Fibroblast of upper back skin (primary cell): ENCODE measurements around the gene CNOT2.
"Not testable (repeated sequence)": the region's sequence is repeated elsewhere in the genome, so short reads cannot be mapped to it uniquely, and the experiment has no call there.

ENCODE experiments used
- DNase-seq: peaks from one replicate; pipeline ENCODE4 v3.0.0-alpha.2; 2013

CNOT2 gene

GRCh38 chr12:70252832-70253231 lies 9.6 kb downstream of the CNOT2 start:
- no peak for DNase-seq

DNA sequence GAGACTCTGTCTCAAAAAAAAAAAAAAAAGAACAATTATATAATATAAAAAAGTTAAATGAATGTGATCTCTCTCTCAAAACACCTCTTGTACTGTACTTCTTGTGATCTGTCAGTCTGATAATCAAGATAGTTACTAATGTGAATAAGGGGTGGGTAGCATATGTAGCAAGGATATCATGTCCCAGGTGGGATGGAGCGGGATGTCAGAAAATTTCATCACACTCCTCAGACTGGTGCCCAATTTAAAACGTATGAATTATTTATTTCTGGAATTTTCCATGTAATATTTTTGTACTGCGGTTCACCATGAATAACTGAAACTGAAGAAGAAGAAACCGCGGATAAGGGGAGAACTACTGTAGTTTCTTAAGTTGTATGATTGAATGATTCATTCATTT lies 11.0 kb downstream of the CNOT2 start:
- DNase-seq: no peak

DNA sequence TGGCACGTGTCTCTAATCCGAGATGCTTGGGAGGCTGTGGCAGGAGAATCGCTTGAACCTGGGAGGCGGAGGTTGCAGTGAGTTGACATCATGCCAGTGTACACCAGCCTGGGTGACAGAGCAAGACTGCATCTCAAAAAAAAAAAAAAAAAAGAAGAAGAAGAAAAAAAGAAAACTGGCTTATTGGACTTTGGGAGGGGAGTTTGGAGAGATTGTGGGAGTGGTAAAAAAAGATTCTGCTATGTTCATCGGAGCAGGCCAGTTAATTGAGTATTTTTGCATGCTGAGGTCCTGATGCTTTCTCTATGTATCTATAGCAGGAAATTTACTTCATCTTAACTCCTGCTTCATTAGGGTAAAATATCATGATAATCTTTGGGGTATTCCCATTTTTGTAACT lies 11.6 kb downstream of the CNOT2 start:
- no peak for DNase-seq

DNA sequence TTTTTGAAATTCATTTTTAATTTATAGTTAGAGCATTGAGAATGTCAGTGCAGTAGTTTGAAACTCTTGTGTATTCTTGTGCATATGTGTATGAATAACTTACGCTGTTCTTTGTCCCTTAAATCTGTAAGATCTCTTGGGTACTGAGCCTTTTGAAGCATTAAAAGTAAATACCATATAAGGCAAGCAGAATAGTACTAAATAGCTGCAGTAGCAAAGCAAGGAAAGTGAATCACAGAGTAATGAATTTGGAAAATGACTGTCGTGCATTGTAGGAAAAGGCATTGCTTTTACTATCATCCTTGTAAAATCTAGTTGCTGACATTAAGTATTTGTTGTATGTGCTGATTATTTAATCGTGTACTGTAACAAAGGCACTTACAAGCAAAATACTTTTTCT lies 12.1 kb downstream of the CNOT2 start:
- peak; percentile 66 for DNase-seq

GRCh38 chr12:70258605-70259403 lies 15.6 kb downstream of the CNOT2 start:
- no peak for DNase-seq

DNA sequence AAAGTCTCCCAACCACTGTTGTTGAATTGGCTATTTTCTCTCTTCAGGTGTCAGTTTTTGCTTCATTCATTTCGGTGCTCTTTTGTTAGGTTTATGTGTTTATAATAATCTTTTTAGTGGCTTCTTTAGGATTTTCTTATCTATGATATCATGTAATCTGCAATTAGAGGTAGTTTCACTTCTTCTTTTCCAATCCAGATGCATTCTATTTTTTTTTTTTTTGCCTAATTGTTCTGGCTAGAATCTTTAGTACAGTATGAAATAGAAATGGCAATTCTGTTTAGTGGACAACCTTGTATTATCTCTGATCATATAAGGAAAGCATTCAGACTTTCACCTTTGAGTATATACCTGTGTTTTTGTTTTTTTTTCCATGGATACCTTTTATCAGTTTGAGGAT lies 17.4 kb downstream of the CNOT2 start:
- no peak for DNase-seq

DNA sequence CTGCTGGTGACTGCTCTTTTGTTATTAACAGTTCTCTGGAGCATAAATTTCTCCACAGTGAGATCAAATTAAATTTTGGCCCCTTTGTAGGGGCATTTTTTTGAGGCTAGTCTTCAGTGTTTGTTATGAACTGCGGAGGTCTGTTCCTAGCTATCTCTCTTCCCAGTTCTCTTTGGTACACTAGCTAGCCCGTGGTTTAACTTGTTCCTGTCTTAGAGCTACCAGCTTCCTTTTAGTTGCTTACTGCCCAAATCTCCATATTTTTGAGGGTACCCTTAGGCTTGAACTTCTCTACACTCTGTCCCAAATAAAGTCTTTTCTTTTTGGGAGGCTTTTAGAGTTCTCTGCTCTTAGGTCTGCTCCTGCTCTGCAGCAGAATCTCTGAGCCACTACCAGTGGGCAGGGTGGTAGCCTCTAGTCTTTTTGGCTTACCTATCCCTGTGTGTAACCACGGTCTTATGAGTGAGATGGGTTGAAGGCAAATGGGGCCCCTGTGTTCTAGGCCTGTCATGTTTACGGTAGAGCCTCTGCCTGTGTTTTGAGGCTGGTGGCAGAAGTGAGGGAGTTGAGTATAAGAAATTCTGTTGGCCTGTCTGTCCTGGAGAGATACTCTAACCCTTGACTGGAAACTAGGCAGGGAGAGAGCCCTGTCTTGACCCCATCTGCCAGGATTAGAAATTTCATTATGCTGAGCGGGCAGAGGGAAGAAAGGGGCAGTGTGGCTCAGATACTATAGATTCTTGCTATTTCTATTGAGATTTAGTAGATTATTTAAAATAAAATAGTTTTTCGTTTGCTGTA lies 21.0 kb downstream of the CNOT2 start:
- DNase-seq: no peak

DNA sequence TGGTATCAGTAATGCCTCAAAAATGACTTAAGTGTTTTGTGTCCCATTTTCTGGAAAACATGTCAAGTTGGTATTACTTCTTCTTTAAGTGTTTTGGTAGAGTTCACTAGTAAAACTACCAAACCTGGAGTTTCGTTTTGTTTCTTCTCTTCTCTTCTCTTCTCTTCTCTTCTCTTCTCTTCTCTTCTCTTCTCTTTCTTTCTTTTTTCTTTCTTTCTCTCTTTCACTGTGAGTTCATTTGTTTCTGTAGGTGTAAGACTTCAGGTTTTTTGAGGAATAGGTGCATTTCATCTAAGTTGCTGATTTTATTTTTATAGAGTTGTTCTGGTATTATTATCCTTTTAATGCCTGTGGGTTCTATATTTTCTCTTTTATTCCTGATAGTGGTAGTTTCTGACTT lies 21.9 kb downstream of the CNOT2 start:
- DNase-seq: no peak

DNA sequence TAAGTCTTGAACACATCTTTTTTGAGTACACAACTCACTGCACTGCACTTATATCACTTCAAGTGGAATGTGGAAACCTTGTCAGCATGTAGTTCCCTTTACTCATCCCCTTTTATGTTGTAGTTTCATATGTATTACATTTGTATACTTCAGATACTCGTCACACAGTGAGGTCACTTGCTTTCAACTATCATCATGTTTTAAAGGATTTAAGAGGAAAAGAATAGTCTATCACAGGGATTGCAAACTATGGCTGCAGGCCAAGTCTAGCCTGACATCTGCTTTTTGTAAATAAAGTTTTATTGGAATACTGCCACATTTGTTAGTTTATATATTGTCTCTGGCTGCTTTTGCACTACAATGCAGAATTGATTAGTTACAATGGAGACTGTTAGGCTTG lies 24.3 kb downstream of the CNOT2 start:
- peak; percentile 67 for DNase-seq

DNA sequence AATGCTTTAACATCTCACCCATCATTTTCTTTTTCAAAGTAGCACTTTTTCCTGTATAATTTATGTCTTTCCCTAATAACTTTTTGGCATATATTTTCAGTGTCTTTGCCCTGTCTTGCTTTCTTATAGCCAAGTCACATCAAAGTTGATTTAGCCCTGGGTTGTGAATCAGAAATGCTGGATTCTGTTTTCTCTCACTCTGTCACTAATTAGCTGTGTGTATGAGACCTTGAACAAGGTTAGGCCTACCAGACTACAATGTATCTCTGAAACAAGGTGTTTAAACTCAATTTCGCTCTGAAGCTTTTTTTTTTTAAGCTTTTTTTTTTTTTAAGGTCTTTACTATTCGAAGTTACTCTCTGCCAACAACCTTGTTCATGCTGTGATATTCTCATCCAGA lies 25.7 kb downstream of the CNOT2 start:
- no peak for DNase-seq

- DNase-seq: no peak
Observed at GRCh38 chr12:70270108-70270507, 26.9 kb downstream of the CNOT2 start.

- no peak for DNase-seq
Observed at GRCh38 chr12:70271025-70271424, 27.8 kb downstream of the CNOT2 start.

- no peak for DNase-seq
Observed at GRCh38 chr12:70272510-70272909, 29.3 kb downstream of the CNOT2 start.

- no peak for DNase-seq
Observed at GRCh38 chr12:70275045-70275444, 31.8 kb downstream of the CNOT2 start.

- DNase-seq: no peak
Observed at GRCh38 chr12:70277973-70278372, 34.7 kb downstream of the CNOT2 start.

GRCh38 chr12:70278945-70279344 lies 35.7 kb downstream of the CNOT2 start:
- DNase-seq: no peak

DNA sequence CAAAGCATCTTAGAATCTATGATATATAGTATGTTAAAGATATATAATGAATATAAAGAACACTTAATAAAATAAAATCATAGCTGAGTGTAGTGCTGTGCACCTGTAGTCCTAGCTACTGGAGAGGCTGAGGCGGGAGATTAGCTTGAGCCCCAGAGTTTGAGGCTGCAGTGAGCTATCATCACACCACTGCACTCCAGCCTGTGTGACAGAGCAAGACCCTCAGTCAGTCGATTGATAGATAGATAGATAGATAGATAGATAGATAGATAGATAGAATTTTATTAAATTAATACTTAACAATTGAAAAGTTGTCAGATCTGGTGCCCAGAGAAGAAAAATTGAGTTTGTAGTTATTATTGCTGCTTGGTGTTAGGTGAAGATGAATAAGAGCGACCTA lies 40.0 kb downstream of the CNOT2 start:
- no peak for DNase-seq

- no peak for DNase-seq
Observed at GRCh38 chr12:70288817-70289216, 45.6 kb downstream of the CNOT2 start.

DNA sequence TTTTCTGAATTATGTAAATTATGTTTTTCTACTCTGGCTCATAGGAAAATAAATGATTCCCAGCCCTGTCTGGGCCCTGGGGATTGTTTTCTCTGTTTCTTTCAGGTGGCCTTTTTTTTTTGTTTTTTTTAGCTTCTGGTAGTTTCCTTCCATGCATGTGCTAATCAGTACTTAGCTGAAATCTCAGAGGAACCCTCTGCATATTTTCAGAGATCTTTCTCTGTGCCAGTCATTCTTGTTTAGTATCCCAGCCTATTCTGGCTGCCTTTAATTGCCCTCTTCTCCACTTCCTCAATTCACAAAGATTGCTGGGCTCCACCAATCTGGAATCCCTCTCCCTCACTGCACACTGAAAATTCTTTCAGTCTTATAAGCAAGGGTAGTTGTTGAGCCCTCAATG lies 46.9 kb downstream of the CNOT2 start:
- DNase-seq: no peak

DNA sequence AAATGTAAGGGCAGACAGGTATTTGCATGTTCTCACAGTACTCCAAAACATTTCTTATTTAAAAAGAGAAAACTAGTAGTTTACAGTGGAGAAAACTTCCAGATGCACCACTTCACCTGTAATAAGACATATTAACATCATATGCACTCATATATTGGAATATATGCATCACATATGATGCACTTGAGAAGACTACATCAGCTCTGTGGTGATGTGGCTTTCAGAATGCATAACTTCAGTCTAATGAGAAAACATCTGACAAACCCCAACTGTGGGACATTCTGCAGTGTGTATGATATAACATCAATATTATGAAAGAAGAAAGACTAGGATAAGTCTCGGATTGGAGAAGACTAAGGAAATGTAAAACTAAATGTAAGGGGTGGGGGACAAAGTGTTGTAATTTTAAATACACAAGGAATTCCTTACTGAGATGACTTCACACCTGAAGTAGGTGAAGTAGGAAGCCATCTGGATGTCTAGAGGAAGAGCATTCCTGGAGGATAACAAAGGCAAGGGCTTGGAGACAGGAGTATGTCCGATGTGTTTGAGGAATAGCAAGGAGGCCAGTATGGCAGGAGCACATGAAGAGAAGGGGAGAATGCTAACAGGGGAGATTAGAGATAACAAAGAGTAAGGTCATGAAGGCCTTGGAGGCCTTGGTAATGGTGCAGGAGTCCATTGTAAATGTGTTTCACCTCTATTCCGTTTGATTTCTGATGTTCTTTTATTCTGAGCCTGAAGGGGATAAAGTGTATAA lies 49.0 kb downstream of the CNOT2 start:
- DNase-seq: no peak

DNA sequence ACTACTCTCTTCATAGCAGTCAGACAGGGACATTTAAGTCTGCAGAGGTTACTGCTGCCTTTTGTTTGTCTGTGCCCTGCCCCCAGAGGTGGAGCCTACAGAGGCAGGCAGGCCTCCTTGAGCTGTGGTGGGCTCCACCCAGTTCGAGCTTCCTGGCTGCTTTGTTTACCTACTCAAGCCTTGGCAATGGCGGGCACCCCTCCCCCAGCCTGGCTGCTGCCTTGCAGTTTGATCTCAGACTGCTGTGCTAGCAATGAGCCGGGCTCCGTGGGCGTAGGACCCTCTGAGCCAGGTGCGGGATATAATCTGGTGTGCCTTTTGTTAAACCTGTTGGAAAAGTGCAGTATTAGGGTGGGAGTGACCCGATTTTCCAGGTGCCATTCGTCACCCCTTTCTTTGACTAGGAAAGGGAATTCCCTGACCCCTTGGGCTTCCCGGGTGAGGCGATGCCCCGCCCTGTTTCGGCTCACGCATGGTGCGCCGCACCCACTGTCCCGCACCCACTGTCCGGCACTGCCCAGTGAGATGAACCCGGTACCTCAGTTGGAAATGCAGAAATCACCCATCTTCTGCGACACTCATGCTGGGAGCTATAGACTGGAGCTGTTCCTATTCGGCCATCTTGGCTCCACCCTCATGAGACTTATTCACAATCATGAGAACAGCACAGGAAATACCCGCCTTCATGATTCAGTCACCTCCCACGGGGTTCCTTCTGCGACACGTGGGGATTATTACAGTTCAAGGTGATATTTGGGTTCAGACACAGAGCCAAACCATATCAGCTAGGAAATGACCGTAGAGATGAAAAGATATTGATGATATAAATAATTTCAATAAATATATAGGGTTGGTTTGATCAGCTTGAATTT lies 61.7 kb downstream of the CNOT2 start:
- not testable (repeated sequence) for DNase-seq

GRCh38 chr12:70305794-70306193 lies 62.6 kb downstream of the CNOT2 start:
- DNase-seq: peak; percentile 9

DNA sequence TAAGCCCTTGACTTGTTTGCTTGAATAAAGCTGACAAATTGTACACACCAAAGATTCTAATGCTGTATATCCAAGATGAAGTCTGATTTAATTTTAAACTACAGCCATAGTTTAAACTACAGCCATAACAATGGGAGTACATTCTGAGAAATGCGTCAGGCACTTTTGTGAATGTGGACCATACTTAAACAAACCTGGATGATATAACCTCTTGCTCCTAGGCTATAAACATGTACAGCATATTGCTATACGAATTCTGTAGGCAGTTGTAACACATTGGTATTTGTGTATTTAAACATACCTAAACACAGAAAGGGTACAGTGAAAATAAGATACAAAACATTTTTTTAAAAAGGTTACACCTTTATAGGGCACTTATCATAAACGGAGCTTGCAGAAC lies 63.4 kb downstream of the CNOT2 start:
- DNase-seq: no peak
